Upper lobe of left lung (tissue), 4 donors: ENCODE results near the gene ITGA1.

Experiments
- CTCF ChIP-seq, 6 experiments: fragments of 450-650 bp in 4 of 6; fragments of 200-600 bp in 2 of 6; sonication (generic) in 2 of 6; IDR thresholded peaks; one replicate each; pipeline ENCODE4 v1.5.1; 2016 to 2019; ENCODE audit warnings: antibody characterized with exemption in 6 of 6
- POLR2AphosphoS5 ChIP-seq, 2 donors: sonication (generic); formaldehyde crosslinking; IDR thresholded peaks; one replicate each; pipeline ENCODE4 v1.5.1; 2017; ENCODE audit warnings: antibody characterized with exemption in 2 of 2

DNA sequence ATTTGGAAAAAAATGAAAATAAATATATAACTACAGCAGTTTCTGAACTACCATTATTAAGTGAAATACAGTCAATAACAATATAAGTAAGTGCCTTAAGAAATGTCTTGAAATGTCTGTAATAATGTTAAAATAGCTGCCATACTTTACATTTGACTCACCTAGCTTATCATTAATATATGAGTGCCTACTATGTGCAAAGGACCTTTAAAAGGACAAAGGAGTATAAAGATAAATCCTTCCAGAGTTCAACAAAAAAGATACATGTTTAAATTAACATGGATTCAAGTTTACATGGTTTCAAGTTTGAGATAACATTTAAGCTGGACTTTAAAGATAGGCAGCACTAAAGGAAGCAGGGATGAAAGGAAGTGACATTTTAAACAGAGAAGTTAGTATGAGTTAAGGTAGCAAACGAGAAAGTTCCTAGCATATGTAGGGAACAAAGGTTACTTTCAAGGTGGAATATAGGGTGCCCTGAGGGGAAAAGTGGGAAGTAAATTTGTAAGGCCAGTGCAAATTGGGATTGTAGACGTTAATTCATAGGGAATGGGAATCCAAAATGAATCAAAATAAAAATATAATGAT lies 8.9 kb downstream of the ITGA1 start:
- no peak for TF ChIP-seq CTCF (IDR thresholded peaks at IDR 0.05)
- no peak for TF ChIP-seq POLR2AphosphoS5 (IDR thresholded peaks at IDR 0.05)
